ENCODE results near the gene LGR6. TPM values are rescaled to one million over a fixed set of nuclear protein-coding genes. Genes with fewer than 3 reads are reported as not detected.

LGR6 gene, protein sequence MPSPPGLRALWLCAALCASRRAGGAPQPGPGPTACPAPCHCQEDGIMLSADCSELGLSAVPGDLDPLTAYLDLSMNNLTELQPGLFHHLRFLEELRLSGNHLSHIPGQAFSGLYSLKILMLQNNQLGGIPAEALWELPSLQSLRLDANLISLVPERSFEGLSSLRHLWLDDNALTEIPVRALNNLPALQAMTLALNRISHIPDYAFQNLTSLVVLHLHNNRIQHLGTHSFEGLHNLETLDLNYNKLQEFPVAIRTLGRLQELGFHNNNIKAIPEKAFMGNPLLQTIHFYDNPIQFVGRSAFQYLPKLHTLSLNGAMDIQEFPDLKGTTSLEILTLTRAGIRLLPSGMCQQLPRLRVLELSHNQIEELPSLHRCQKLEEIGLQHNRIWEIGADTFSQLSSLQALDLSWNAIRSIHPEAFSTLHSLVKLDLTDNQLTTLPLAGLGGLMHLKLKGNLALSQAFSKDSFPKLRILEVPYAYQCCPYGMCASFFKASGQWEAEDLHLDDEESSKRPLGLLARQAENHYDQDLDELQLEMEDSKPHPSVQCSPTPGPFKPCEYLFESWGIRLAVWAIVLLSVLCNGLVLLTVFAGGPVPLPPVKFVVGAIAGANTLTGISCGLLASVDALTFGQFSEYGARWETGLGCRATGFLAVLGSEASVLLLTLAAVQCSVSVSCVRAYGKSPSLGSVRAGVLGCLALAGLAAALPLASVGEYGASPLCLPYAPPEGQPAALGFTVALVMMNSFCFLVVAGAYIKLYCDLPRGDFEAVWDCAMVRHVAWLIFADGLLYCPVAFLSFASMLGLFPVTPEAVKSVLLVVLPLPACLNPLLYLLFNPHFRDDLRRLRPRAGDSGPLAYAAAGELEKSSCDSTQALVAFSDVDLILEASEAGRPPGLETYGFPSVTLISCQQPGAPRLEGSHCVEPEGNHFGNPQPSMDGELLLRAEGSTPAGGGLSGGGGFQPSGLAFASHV
- not detected for total RNA-seq

DNA sequence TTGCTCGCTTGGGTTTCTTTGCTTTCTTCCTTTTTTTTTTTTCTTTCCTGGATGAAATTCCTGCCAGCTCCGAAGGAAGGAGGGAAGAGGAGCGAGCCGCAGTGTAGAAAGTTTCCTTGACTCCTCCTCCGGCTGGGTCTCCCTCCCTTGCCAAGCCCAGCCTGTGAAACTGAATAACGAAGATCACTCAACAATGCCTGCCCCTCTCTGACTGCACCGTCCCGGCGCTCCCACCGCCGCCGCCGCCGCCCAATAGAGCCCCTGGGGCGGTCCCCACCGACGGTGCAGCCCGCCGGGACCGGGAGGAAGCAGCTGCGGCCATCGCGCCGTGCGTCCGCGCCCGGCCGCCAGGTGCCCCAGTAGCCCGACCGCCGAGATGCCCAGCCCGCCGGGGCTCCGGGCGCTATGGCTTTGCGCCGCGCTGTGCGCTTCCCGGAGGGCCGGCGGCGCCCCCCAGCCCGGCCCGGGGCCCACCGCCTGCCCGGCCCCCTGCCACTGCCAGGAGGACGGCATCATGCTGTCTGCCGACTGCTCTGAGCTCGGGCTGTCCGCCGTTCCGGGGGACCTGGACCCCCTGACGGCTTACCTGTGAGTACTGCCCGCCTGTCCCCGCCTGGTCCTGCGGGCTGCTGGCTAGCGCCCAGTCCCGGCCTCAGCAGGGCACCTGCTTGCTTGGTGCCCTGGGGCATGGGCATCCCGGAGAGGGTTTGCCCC lies at the start of gene LGR6:
Gene LGR6 (plus strand): TSS at position 186 of the 714 bp plus-strand sequence. CDS start 191 bp downstream, at position 377.

DNA sequence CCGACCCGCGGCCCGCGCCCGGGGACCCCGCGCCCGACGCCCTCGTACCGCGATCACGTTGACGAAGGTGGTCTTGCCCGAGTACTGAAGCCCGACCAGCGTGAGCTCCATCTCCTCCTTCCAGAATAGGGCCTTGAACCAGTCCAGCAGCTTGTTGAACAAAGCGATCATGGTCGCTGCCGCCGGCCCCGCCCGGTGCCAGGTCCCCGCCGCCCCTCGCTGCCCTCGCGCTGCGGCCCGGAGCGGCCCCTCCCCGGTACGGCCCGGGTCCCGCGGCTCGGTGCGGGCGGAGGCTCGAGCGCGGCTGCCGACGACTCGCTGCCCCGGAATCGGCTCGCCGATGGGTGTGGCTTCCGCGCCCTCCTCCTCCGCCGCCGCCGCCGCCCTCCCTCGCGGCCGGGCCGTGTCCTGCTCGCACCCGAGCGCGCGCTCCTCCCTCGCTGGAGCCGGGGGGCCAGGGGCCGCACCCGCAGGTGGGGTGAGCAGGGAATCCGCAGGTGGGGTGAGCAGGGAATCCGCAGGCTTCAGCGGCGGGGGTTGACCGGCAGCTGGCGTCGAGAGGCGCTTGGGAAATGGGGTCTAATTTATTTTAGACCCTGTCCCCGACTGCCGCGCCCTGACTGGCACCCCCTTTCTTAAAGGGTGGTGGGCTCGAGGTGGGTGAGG lies 49.1 kb upstream of the LGR6 start, which contains the start of gene ARL8A:
Gene ARL8A (minus strand): TSS at position 336 of the 666 bp plus-strand sequence. CDS start 165 bp downstream, at position 171.

DNA sequence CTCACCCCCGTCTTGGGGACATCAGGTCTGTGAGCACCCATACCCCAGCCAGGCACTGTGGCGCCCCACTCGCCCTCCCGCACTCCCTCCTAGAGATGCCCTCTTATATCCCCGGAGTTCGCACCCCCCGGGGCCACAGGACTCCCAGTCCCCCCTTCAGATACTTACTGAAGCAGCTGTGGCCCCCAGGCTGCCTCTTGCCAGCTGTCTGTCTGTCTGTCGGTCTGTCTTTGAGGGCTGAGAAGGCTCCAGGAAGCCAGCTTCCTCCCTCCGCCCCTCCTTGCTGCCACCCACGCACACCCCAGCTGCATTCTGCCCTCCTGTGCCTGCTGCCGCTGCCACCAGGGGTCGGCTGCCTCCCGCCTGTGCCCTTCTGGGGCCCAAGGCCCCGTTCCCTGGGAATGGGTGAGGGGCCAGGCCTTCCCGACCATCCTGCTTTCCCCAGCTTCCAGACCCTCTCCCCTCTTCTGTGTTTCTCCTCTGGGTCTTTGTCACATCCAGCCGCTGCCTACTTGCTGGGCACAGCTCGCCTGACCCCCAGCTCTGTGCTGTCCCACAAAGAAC lies 33.1 kb upstream of the LGR6 start, which contains the start of gene PTPN7:
Gene PTPN7 (minus strand): TSS at position 226 of the 564 bp plus-strand sequence. CDS start 1,200 bp downstream, outside the sequence.

DNA sequence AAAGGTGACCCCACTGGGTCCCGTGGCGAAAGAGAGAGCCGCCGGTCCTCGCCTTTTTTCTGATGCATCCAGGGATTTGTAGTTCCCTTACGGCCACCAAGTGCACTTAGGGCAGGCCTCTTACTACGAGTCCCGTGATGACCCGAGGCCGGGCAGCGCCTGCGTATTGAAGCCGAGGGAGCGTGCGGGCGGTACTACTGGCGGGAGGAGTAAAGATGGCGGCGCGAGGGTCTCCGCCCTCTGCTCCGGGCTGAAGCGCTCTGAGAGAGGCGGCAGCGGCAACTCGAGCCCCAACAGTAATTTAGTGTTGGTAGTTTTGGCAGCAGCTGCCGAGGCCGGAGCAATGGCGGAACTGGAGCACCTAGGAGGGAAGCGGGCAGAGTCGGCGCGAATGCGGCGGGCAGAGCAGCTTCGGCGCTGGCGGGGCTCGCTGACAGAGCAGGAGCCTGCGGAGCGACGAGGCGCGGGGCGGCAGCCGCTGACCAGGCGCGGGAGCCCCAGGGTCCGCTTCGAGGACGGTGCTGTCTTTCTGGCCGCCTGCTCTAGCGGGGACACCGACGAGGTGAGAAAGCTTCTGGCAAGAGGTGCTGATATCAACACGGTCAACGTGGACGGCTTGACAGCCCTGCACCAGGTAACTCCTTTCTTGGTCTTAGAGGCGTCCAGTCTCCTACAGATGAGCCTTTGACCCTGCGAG lies 155.1 kb downstream of the LGR6 start, which contains the start of gene PPP1R12B:
Gene PPP1R12B (plus strand): TSS at position 191 of the 697 bp plus-strand sequence. CDS start 153 bp downstream, at position 344.

Other genes starting within 250 kb of the LGR6 start
- under 1 TPM in 1 of 2 donors, not detected in 1; under 0.01 TPM for gene LMOD1, start 247.3 kb upstream of the LGR6 start, total RNA-seq
- 10 to 100 TPM; 46.5 to 79.3 TPM for gene TIMM17A, start 238.3 kb upstream of the LGR6 start, total RNA-seq
- gene RNPEP, start 211.2 kb upstream of the LGR6 start, total RNA-seq = 10 to 100 TPM; 50.9 to 77.3 TPM
- gene ELF3, start 183.2 kb upstream of the LGR6 start, total RNA-seq = under 1 TPM; under 0.01 to 0.34 TPM
- under 1 TPM in 1 of 2 donors, not detected in 1; under 0.01 TPM for gene GPR37L1, start 70.9 kb upstream of the LGR6 start, total RNA-seq
- 10 to 100 TPM; 29.9 to 37.0 TPM for gene ARL8A, start 49.1 kb upstream of the LGR6 start, total RNA-seq
- gene PTPN7, start 33.2 kb upstream of the LGR6 start, total RNA-seq = not detected
- 100 to 1,000 TPM in 1 of 2 donors, 10 to 100 TPM in 1; 39.2 to 124 TPM for gene UBE2T, start 148.1 kb downstream of the LGR6 start, total RNA-seq
- 10 to 100 TPM; 17.0 to 20.3 TPM for gene PPP1R12B, start 154.9 kb downstream of the LGR6 start, total RNA-seq